Tongue (tissue), 2 donors: Measurements from ENCODE around the gene SLC45A2. TPM values are rescaled to one million over a fixed set of nuclear protein-coding genes. Genes with fewer than 3 reads are reported as not detected.
"Not testable (repeated sequence)": the region's sequence is repeated elsewhere in the genome, so short reads cannot be mapped to it uniquely, and the experiment has no call there.

Source experiments
- DNase-seq: peaks from one replicate; pipeline ENCODE4 v3.0.0-alpha.2; 2015
- total RNA-seq: library from RNA; depleted of rRNA; stranded (reverse); fragments of >200 nt; gene quantifications from one replicate; pipeline ENCODE4 v1.2.3, GENCODE V29; 2014

SLC45A2 gene
- total RNA-seq: not detected

- DNase-seq: peak; percentile 16
Observed at GRCh38 chr5:33984671-33985124, at the start of gene SLC45A2. Gene SLC45A2 (minus strand): TSS chr5:33984693. CDS start chr5:33984583, 110 bp downstream.

DNA sequence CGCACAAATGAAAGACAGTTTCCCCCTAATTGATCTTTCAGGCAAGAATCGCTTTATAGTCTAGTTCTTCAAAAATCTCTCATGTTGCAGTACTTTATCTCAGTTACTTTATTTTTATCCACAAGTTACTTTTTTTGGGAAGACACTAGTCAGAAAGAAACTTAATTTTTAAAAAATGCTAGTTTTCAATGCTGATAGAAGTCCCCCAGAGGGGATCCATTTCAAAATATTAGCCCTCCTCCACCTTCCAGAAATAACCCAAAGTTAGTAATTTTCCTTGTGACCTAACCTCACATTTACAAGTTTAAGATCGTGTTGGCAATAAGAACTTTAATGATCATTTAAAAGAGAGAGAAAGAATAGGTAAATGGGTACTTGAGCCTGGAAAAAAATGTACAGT lies 47.5 kb upstream of the SLC45A2 start:
- no peak for DNase-seq

GRCh38 chr5:34031117-34031516 lies 46.6 kb upstream of the SLC45A2 start:
- no peak for DNase-seq

- not testable (repeated sequence) for DNase-seq
Observed at GRCh38 chr5:34030585-34030984, 46.1 kb upstream of the SLC45A2 start.

- DNase-seq: no peak
Observed at GRCh38 chr5:34030048-34030447, 45.6 kb upstream of the SLC45A2 start.

- no peak for DNase-seq
Observed at GRCh38 chr5:34028349-34028748, 43.9 kb upstream of the SLC45A2 start.

- DNase-seq: no peak
Observed at GRCh38 chr5:34026089-34026761, 41.7 kb upstream of the SLC45A2 start.

DNA sequence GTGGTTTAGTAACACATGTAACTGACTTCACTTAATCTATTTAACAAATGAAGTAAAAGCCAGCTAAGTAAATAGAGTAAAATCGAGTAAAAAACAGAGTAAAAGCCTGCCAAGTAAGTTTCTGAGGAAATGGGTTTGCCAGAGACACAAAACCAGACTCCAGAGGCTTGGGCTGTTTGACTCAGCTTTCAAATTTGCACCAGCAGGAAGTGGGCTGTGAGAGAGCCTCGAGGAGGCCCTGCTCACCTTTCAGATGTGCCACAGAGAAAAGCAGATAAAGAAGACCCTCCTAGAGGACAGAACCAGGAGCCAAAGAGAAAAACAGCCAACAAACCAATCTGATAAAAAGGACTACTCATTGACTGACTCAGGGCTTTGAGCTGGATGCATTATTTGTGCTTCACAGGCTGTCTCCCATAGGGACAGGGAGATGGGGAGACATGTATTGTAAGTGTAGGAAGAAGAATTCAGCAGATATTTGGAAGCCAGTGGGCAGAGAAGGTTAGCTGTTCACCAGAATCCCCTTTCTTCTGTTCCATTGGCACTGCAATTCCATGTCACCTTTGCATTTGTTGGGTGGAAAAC lies 37.7 kb upstream of the SLC45A2 start:
- DNase-seq: no peak

GRCh38 chr5:34021334-34021733 lies 36.8 kb upstream of the SLC45A2 start:
- no peak for DNase-seq

DNA sequence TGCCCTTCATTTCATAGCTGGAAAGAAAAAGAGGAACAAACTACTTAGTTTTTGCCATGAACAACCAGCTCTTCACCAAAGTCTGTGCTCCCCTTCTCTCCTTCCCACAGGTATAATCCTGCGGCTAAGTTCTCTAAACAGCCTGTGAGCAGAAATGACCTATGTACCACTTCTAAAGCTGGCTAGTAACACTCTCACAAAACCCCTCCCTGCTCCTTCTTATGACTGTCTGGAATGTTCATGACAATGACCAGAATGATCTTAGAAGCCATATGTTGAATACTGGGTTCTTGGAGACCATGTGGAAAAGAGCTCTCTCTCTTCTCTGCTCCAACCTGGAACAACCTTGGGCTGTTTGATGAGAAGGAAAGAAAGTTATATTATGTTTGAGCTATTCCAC lies 36.2 kb upstream of the SLC45A2 start:
- no peak for DNase-seq

DNA sequence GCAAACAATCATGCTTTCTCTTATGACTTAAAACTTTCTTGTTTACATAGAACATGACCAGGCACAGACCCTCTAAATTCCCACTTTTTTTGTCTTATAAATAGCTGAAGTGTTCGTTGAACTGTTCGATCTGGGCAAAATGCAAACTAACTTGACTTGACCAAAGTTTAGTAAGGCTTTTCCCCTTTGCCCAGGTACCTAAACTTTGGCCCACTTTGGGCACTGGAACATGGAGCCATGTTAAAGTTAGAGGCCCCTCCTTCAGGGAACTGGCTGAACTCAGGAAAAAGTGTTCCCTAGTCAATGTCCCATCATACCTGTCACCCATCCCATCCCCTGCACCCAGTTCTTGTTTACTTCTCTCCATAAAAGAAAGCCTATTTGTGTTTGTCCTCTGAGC lies 32.8 kb upstream of the SLC45A2 start:
- DNase-seq: no peak

DNA sequence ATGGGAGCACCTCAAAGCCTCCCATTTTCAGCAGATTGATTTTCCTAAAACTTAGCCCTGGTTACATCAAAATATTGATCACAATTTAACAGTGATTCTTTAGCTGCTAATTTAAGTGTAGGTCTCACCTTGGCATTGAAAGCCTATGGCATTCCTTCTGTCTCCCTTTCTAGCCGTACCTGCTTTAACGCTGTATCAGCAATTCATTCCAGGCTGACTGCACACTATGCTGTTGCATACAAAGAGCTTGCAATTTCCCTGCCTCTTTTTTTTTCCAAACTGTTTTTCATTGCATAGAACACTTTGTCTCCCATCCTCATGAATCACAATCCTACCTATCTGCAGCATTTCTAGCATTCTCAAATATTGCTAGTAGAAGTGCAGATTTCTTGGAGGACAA lies 32.3 kb upstream of the SLC45A2 start:
- DNase-seq: no peak

- DNase-seq: no peak
Observed at GRCh38 chr5:34016222-34016621, 31.7 kb upstream of the SLC45A2 start.

DNA sequence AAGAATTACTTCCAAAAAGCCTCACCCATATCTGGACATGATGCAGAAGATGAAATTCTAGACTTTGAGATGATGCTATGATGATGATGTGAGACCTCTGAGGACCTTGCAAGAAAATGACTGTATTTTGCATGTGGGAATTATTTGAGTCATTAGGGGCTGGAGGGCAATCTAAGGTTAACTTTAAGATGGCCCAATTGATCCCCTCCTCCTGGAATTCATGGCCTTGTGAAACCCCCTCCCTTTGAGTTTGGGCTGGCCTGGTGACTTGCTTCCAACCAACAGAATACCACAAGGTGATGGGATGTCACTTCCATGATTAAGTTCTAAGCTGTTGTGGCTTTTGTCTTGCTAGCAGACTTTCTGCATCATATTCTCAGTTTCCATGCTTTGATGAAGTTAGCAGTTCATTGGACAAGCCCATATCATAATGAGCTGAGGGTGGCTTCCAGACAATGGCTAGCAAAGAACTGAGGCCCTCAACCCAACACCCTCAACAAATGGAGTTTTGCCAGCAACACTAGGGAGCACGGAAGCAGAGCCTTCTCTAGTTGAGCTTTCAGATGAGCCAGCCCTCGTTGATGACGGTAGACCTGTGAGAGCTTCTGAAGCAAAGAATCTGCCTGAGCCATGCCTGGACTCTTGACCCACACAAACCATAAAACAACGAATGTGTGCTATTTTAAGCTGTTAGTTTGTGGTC lies 30.8 kb upstream of the SLC45A2 start:
- DNase-seq: no peak

- DNase-seq: no peak
Observed at GRCh38 chr5:34014626-34015025, 30.1 kb upstream of the SLC45A2 start.

- DNase-seq: no peak
Observed at GRCh38 chr5:34013547-34013946, 29.1 kb upstream of the SLC45A2 start.

DNA sequence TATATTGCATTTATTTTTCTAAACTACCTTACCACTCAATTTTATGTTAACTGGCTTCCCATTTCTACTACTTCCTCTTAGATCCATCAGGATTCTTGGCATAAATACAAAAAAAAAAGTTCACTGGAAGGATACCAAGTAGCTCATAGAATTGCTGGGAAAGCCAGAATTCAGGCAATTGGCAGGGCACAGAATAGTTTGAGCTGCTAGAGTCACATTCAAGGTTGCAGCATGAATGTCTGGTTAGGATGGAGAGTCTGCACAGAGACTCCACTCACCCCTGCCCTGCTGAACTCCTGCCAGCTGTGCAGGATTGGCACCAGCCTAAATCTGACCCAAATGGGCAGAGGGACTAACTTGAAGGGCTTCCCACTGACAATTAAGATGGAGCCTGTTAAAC lies 28.3 kb upstream of the SLC45A2 start:
- DNase-seq: peak; percentile 77

DNA sequence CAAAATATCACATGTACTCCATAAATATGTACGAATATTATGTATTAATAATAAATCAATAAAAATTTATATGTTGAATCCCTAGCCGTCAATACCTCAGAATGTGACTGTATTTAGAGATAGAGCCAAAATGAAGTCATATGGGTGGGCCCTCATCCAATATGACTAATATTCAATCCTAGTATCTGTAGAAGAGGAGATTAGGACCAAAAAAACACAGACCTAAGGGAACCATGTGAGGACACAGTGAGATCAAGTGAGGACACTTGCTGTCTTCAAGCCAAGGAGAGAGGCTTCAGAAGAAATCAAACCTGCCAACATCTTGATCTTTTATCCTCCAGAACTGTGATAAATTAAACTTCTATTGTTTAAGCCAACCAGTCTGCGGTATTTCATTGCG lies 27.0 kb upstream of the SLC45A2 start:
- DNase-seq: no peak

- not testable (repeated sequence) for DNase-seq
Observed at GRCh38 chr5:34010146-34010545, 25.7 kb upstream of the SLC45A2 start.

DNA sequence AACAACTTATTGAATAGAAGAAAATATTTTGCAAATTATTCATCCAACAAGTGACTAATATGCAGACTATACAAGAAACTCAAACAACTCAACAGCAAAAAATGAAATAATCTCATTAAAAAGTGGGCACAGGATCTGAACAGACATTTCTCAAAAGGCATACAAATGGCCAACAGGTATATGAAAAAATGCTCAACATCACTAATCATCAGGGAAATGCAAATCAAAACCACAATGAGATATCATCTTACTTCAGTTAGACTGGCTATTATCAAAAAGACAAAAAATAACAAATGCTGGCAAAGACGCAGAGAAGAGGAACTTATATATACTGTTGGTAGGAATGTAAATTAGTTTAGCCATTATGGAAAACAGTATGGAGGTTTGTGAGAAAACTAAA lies 25.1 kb upstream of the SLC45A2 start:
- no peak for DNase-seq

DNA sequence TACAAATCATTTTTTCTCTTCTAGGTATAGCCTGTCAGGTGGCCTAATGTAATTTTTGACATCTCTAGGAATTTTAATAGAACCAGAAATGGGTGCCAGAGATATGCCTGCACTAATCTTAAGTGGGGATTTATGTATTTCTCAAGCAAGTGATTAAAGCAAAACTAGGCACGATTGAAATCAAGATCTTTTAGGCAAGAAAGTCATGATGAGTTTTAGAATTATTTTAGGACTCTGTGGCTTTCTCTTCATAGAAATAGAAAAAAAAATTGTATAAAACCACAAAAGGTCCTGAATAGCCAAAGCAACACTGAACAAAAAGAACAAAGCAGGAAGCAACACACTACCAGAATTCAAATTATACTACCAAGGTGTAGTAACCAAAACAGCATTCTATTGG lies 24.3 kb upstream of the SLC45A2 start:
- no peak for DNase-seq

DNA sequence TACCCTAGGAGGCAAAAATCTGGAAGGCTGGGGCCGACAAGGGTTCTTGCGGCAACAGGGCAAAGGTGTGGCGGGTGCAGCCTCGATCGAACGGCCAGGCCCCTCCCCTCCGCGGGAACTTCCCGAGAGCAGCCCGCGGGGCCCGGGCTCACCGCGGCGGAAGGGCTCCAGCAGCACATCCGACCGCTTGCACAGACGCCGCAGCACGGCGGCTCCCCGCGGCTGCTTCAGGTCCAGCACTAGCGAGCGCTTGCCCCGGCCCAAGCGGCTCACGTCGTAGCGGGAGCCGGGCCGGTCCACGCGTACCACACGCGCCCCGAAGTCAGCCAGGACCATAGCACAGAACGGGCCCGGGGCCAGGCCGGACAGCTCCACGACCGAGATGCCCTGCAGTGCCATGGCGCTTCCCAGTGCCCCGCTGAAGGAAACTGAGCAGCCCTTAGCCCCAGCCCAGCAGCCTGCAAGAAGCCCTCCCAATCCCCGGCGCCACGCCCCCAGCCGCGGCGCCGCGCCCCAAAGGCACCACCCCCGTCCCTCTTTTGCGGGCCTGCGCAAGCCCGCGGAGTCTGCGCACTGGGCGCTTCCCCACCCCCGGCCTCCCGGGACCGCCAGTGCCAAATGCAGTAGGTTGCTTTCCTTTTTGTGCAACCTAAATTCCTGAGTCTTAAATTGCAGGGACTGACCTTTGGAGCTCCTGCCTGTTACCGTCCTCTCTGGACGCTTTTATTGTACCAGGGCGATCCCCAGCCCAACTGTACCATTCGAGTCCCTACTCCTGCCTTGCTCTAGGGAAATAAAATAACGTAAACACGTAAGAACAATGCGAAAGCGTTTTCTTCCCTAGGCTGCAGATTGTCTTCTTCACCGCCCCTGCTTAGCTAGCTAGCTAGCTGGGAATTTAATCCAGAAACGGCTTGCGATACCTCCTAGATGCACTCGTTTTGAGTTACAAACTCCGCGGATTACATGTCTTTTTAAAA lies 23.4 kb upstream of the SLC45A2 start, which contains the start of gene AMACR:
AMACR (minus strand) TSS at position 430 of the 980 bp plus-strand sequence; CDS start at position 399, 31 bp downstream.
- DNase-seq: peak; percentile 98
